ENCODE measurements around the gene CCDC157. TPM values are rescaled to one million over a fixed set of nuclear protein-coding genes. Genes with fewer than 3 reads are reported as not detected.

Gene CCDC157
- total RNA-seq, 2 donors from 2014 or later: 6.1 to 7.2 TPM

- WGBS, 2 experiments (ENCODE audit: insufficient coverage in 1 of 2, insufficient read length in 1 of 2): 73 to 81% methylated on average over 2 to 3 of the region's 3 CpGs
- Mint-ChIP-seq H3K9me3 (peaks cover 12% of the 10 kb centered on the region), H3K4me1 (peaks cover 37% of the 10 kb centered on the region), H3K36me3 (ENCODE audit: low read depth) (no peaks in the 10 kb centered on the region), H3K4me3 (no peak overlapping the region), H3K27me3 (ENCODE audit: insufficient read depth) (peaks cover 36% of the 10 kb centered on the region), H3K27ac (peak overlapping the region; percentile 64)
- Histone ChIP-seq H3K36me3 (ENCODE audit: control insufficient read depth, insufficient read depth, low read length) (no peaks in the 10 kb centered on the region), H3K4me3 (ENCODE audit: low read length) (no peak overlapping the region), H3K4me1 (ENCODE audit: control insufficient read depth, insufficient read depth, low read length) (peaks cover 14% of the 10 kb centered on the region), H3K27me3 (ENCODE audit: control insufficient read depth, insufficient read depth, low read length, poor library complexity, severe bottlenecking) (peaks cover 15% of the 10 kb centered on the region), H3K9me3 (ENCODE audit: control insufficient read depth, low read length) (peaks cover 3% of the 10 kb centered on the region), H3K9ac (ENCODE audit: extremely low read depth, low read length, poor library complexity, severe bottlenecking) (no peak overlapping the region), H3K27ac (ENCODE audit: low read depth, low read length) (no peak overlapping the region)
- TF ChIP-seq CTCF (conservative IDR thresholded peaks at IDR 0.05): no peak
- no peak for DNase-seq
These were observed 37.1 kb downstream of the CCDC157 start for GRCh38 chr22:30393885-30394284.

GRCh38 chr22:30396871-30397655 lies 40.3 kb downstream of the CCDC157 start, which contains the start of gene SEC14L2:
Gene SEC14L2, plus strand, starts transcription at chr22:30397018. Its CDS starts 99 bp downstream, at chr22:30397117.
- H3K4me3 Mint-ChIP-seq: peak within 1 kb of the TSS; percentile 71
- peaks cover 37% of the 10 kb centered on the region for H3K4me1 Mint-ChIP-seq
- peaks cover 6% of the 10 kb centered on the region for H3K36me3 ChIP-seq (ENCODE audit: control insufficient read depth, insufficient read depth, low read length)
- H3K27ac Mint-ChIP-seq: peak within 1 kb of the TSS; percentile 55
- peaks cover 7% of the 10 kb centered on the region for H3K36me3 Mint-ChIP-seq (ENCODE audit: low read depth)
- DNase-seq: peak; percentile 86
- peaks cover 14% of the 10 kb centered on the region for H3K4me1 ChIP-seq (ENCODE audit: control insufficient read depth, insufficient read depth, low read length)
- peak within 1 kb of the TSS; percentile 84 for H3K4me3 ChIP-seq (ENCODE audit: low read length)
- peaks cover 15% of the 10 kb centered on the region for H3K27me3 ChIP-seq (ENCODE audit: control insufficient read depth, insufficient read depth, low read length, poor library complexity, severe bottlenecking)
- no peaks in the 10 kb centered on the region for H3K9me3 ChIP-seq (ENCODE audit: control insufficient read depth, low read length)
- no peak within 1 kb of the TSS for H3K27ac ChIP-seq (ENCODE audit: low read depth, low read length)
- peaks cover 46% of the 10 kb centered on the region for H3K27me3 Mint-ChIP-seq (ENCODE audit: insufficient read depth)
- WGBS, 2 experiments (ENCODE audit: insufficient coverage in 1 of 2, insufficient read length in 1 of 2): 0 to 2% methylated on average over 8 to 56 of the region's 56 CpGs
- peak within 1 kb of the TSS; percentile 23 for H3K9ac ChIP-seq (ENCODE audit: extremely low read depth, low read length, poor library complexity, severe bottlenecking)
- H3K9me3 Mint-ChIP-seq: no peaks in the 10 kb centered on the region
- no peak for TF ChIP-seq CTCF (conservative IDR thresholded peaks at IDR 0.05)

GRCh38 chr22:30397656-30398635 lies 41.1 kb downstream of the CCDC157 start:
- Histone ChIP-seq H3K4me1 (ENCODE audit: control insufficient read depth, insufficient read depth, low read length) (peaks cover 10% of the 10 kb centered on the region), H3K27me3 (ENCODE audit: control insufficient read depth, insufficient read depth, low read length, poor library complexity, severe bottlenecking) (peaks cover 15% of the 10 kb centered on the region), H3K9me3 (ENCODE audit: control insufficient read depth, low read length) (no peaks in the 10 kb centered on the region), H3K9ac (ENCODE audit: extremely low read depth, low read length, poor library complexity, severe bottlenecking) (peak overlapping the region; percentile 23), H3K36me3 (ENCODE audit: control insufficient read depth, insufficient read depth, low read length) (peaks cover 8% of the 10 kb centered on the region), H3K4me3 (ENCODE audit: low read length) (peak overlapping the region; percentile 84), H3K27ac (ENCODE audit: low read depth, low read length) (no peak overlapping the region)
- peaks cover 10% of the 10 kb centered on the region for H3K36me3 Mint-ChIP-seq (ENCODE audit: low read depth)
- H3K27me3 Mint-ChIP-seq (ENCODE audit: insufficient read depth): peaks cover 46% of the 10 kb centered on the region
- peak overlapping the region; percentile 71 for H3K4me3 Mint-ChIP-seq
- no peak for DNase-seq
- 0 to 33% methylated on average over 2 to 11 of the region's 11 CpGs for WGBS, 2 experiments (ENCODE audit: insufficient coverage in 1 of 2, insufficient read length in 1 of 2)
- no peaks in the 10 kb centered on the region for H3K9me3 Mint-ChIP-seq
- no peak for TF ChIP-seq CTCF (conservative IDR thresholded peaks at IDR 0.05)
- peaks cover 34% of the 10 kb centered on the region for H3K4me1 Mint-ChIP-seq
- peak overlapping the region; percentile 55 for H3K27ac Mint-ChIP-seq

Measured in endodermal cell (in vitro differentiated cells).